CD4-positive, alpha-beta memory T cell (primary cell): ENCODE measurements around the gene PLCL2. TPM values are rescaled to one million over a fixed set of nuclear protein-coding genes. Genes with fewer than 3 reads are reported as not detected.

Source experiments
- CTCF ChIA-PET: fragments of 350-600 bp; sonication (Branson Sonifier 250); formaldehyde crosslinking; loops from one replicate; lab custom pipeline; 2021; ENCODE audit warnings: inconsistent platforms; ENCODE audit not compliant: partially characterized antibody; lab: Charles Lee
- POLR2A ChIA-PET: fragments of 350-600 bp; sonication (Branson Sonifier 250); formaldehyde crosslinking; loops from one replicate; lab custom pipeline; 2021; ENCODE audit not compliant: partially characterized antibody; lab: Charles Lee
- DNase-seq, 5 donors: peaks; one replicate each; pipeline versions ENCODE4 v3.0.0 to v3.0.0-alpha.2; 2020 to 2022; ENCODE audit warnings: mixed read lengths in 1 of 5
- H3K27ac ChIP-seq: one replicate; pipeline ENCODE4 v1.7.0; 2013; ENCODE audit warnings: low read depth, low read length
- H3K27me3 ChIP-seq: 2 replicates; pipeline ENCODE4 v1.7.0; 2013; ENCODE audit warnings: mild to moderate bottlenecking, low read length, moderate library complexity; ENCODE audit not compliant: insufficient read depth
- H3K36me3 ChIP-seq: 2 replicates; pipeline ENCODE4 v1.7.0; 2013; ENCODE audit warnings: mild to moderate bottlenecking, low read length, moderate library complexity; ENCODE audit not compliant: insufficient read depth
- H3K4me1 ChIP-seq: 2 replicates; pipeline ENCODE4 v1.7.0; 2013; ENCODE audit warnings: mild to moderate bottlenecking, low read length, moderate library complexity; ENCODE audit not compliant: insufficient read depth
- H3K4me3 ChIP-seq, 2 donors: one replicate each; pipeline ENCODE4 v1.7.0; 2013; ENCODE audit warnings: low read length in 2 of 2, mild to moderate bottlenecking in 1 of 2
- H3K9me3 ChIP-seq, 2 donors: one replicate each; pipeline ENCODE4 v1.7.0; 2013; ENCODE audit warnings: low read length in 2 of 2, control low read depth in 1 of 2; ENCODE audit not compliant: control insufficient read depth in 1 of 2
- H3K27ac Mint-ChIP-seq, 7 donors: one replicate each; pipeline ENCODE4 v1.8.0; 2020 to 2021; ENCODE audit warnings: mixed read lengths in 7 of 7, mild to moderate bottlenecking in 6 of 7, inconsistent platforms in 3 of 7, moderate library complexity in 3 of 7
- H3K27me3 Mint-ChIP-seq, 2 donors: one replicate each; pipeline ENCODE4 v1.8.0; 2020 to 2021; ENCODE audit warnings: mixed read lengths in 2 of 2
- H3K36me3 Mint-ChIP-seq, 2 donors: one replicate each; pipeline ENCODE4 v1.8.0; 2020 to 2021; ENCODE audit warnings: mixed read lengths in 2 of 2, inconsistent platforms in 1 of 2, mild to moderate bottlenecking in 1 of 2
- H3K4me1 Mint-ChIP-seq, 4 donors: one replicate each; pipeline ENCODE4 v1.8.0; 2020 to 2021; ENCODE audit warnings: mixed read lengths in 4 of 4, mild to moderate bottlenecking in 1 of 4
- H3K4me3 Mint-ChIP-seq, 8 donors: one replicate each; pipeline ENCODE4 v1.8.0; 2020 to 2021; ENCODE audit warnings: mixed read lengths in 8 of 8, mild to moderate bottlenecking in 7 of 8, moderate library complexity in 6 of 8, inconsistent platforms in 3 of 8
- H3K9me3 Mint-ChIP-seq, 8 donors: one replicate each; pipeline ENCODE4 v1.8.0; 2020 to 2021; ENCODE audit warnings: mixed read lengths in 8 of 8, mild to moderate bottlenecking in 5 of 8, inconsistent platforms in 3 of 8, moderate library complexity in 1 of 8
- intact Hi-C: fragments of 100-400 bp; cut with micrococcal nuclease; formaldehyde crosslinking; loops from one replicate; pipeline ENCODE4 v1.15.1; 2023
- polyA plus RNA-seq, 2 donors: library from polyadenylated mRNA; unstranded; fragments of 300-500 nt; fragmentation: Illumina TruSeq; gene quantifications; one replicate each; pipeline ENCODE4 v1.2.3, GENCODE V29; 2021
- total RNA-seq, 2 experiments: library from RNA; stranded (reverse); gene quantifications; one replicate each; pipeline ENCODE4 v1.2.3, GENCODE V29; 2021

Gene PLCL2
- total and polyA plus RNA-seq, 4 experiments from 2014 or later, result 64.5 to 89.4 (median 68.1) TPM

DNA sequence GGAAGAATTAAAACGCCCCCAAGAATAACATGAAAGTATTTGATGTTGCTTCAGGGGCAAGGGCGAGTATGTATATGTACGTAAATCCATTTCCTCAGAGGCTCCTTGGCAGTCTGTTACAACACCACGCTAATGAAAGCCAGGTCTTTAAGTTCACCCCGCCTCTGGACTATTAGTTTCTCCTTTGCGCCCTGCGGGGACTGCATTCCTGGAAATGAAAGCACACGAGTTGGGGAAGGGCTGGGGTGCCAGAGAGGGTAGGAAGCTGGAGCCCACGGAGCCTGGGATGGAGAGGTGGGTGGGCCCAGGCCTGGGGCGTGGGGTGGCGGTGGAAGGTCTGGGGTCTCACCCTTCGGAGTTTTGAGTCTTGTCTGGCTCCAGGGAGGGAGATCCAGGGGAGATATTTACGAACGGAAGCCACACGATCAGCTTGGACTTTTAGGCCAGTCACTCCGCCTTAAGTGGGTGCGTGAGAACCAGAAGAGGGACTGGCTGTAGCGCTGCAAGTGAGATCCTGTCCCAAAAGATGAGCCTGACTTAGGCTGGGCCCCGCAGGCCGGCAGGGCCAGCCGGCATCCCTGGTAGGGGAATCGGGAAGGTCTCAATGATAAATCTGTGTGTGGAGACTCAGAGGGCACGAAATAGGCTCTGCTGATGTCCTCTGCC is 1.6 kb upstream of the PLCL2 start:
- ChIA-PET CTCF (interaction anchor here (0.9 to 2.4 kb wide), 18 partner anchors 9 to 349 kb away, joined by 3 to 28 read pairs (median 6); no protein-coding TSS in a partner anchor), POLR2A (interaction anchor here (1.1 to 9.5 kb wide), 8 partner anchors 11 to 134 kb away, joined by 3 to 180 read pairs (median 8); no protein-coding TSS in a partner anchor)
- peak overlapping the region; percentile 61 to 91 (median 85) for H3K27ac Mint-ChIP-seq
- no peaks in the 10 kb centered on the region for H3K36me3 ChIP-seq
- no peak for DNase-seq
- peak overlapping the region; percentile 87 for H3K27ac ChIP-seq
- no peaks in the 10 kb centered on the region for H3K27me3 Mint-ChIP-seq
- H3K36me3 Mint-ChIP-seq, result peaks cover 0 to 24% of the 10 kb centered on the region in 2 donors
- no peak overlapping the region for H3K4me3 ChIP-seq
- no peaks in the 10 kb centered on the region for H3K9me3 Mint-ChIP-seq
- H3K4me3 Mint-ChIP-seq, result peak overlapping the region; percentile 74 to 86 (median 83)
- H3K9me3 ChIP-seq, result no peaks in the 10 kb centered on the region
- peaks cover 26% of the 10 kb centered on the region for H3K4me1 ChIP-seq
- H3K27me3 ChIP-seq, result no peaks in the 10 kb centered on the region
- peaks cover 19 to 35% (median 24%) of the 10 kb centered on the region in 4 donors for H3K4me1 Mint-ChIP-seq
- intact Hi-C loops, result no loop called here

- Mint-ChIP-seq H3K27me3 (no peaks in the 10 kb centered on the region), H3K36me3 (peaks cover 0 to 27% of the 10 kb centered on the region in 2 donors), H3K27ac (peak overlapping the region; percentile 55 to 91 (median 81)), H3K4me1 (peaks cover 19 to 40% (median 25%) of the 10 kb centered on the region in 4 donors), H3K4me3 (peak overlapping the region; percentile 74 to 86 (median 83)), H3K9me3 (no peaks in the 10 kb centered on the region)
- no peak for DNase-seq
- Histone ChIP-seq H3K27me3 (no peaks in the 10 kb centered on the region), H3K36me3 (no peaks in the 10 kb centered on the region), H3K4me1 (peaks cover 27% of the 10 kb centered on the region), H3K4me3 (peak overlapping the region in 1 of 2 donors; percentile 51), H3K9me3 (no peaks in the 10 kb centered on the region), H3K27ac (peak overlapping the region; percentile 87)
- ChIA-PET CTCF (interaction anchor here (0.7 to 3.1 kb wide), 28 partner anchors 9 to 352 kb away, joined by 3 to 28 read pairs (median 6); no protein-coding TSS in a partner anchor), POLR2A (interaction anchor here (0.9 to 9.5 kb wide), 21 partner anchors 10 to 597 kb away, joined by 3 to 180 read pairs (median 5); no protein-coding TSS in a partner anchor)
- intact Hi-C loops, result loop anchor here (1.0 to 2.0 kb wide), 3 partner anchors 41 to 350 kb away; no protein-coding TSS in a partner anchor
Observed at GRCh38 chr3:16883723-16884083, 1.1 kb upstream of the PLCL2 start.

DNA sequence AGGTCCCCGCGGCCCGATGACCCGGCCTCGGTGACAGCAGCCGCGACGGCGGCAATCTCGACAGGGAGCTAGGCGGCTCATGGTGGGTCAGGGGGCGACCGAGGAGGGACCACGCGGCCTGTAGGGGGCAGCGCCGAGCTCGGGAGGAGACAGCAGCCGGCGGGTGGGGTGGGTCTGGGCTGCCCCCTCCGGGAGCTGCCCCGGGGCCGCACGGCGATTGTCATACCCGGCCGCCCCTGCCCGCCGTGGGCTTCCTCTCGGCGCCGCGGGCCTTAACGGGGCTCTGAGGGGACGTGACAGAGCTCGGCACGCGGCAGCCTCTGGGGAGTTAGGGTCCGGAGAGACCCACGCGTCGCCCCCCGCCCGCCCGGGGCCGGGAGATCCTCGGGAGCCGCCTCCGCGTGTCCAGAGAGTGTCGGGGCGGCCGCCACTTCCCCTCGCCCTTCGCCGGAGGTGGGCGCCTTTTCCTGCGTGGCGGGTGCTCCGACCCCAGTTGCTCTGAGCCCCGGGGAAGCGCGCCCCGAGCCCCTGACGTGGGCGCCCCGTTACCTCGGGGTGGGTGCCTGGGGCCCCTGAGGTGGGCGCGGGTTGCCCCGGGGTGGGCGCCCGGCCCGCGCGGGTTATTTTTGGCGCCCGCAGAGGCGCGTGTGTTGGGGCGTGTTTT is 539 bp upstream of the PLCL2 start:
- ChIA-PET CTCF (interaction anchor here (0.7 to 3.1 kb wide), 35 partner anchors 10 to 351 kb away, joined by 3 to 28 read pairs (median 5); no protein-coding TSS in a partner anchor), POLR2A (interaction anchor here (0.6 to 9.5 kb wide), 27 partner anchors 9 to 608 kb away, joined by 3 to 180 read pairs (median 4); no protein-coding TSS in a partner anchor)

GRCh38 chr3:16885593-16886302 is 993 bp downstream of the PLCL2 start:
- Histone ChIP-seq H3K4me1 (peaks cover 48% of the 10 kb centered on the region), H3K27ac (peak overlapping the region; percentile 87), H3K27me3 (no peaks in the 10 kb centered on the region), H3K4me3 (peak overlapping the region; percentile 96 to 97), H3K9me3 (no peaks in the 10 kb centered on the region), H3K36me3 (no peaks in the 10 kb centered on the region)
- no peak for DNase-seq
- H3K9me3 Mint-ChIP-seq, result no peaks in the 10 kb centered on the region
- ChIA-PET CTCF (interaction anchor here (0.9 to 3.1 kb wide), 9 partner anchors 11 to 150 kb away, joined by 3 to 17 read pairs (median 4); no protein-coding TSS in a partner anchor), POLR2A (interaction anchor here (0.6 to 9.5 kb wide), 15 partner anchors 10 to 621 kb away, joined by 3 to 180 read pairs (median 3); partner anchors contain the start of genes DPH3 and OXNAD1)
- peak overlapping the region; percentile 93 to 98 (median 96) for H3K27ac Mint-ChIP-seq
- no peaks in the 10 kb centered on the region for H3K27me3 Mint-ChIP-seq
- peaks cover 0 to 30% of the 10 kb centered on the region in 2 donors for H3K36me3 Mint-ChIP-seq
- H3K4me1 Mint-ChIP-seq, result peaks cover 39 to 60% (median 45%) of the 10 kb centered on the region in 4 donors
- H3K4me3 Mint-ChIP-seq, result peak overlapping the region; percentile 95 to 99 (median 97)
- intact Hi-C loops, result loop anchor here (1.0 to 5.0 kb wide), 4 partner anchors 12 to 285 kb away; no protein-coding TSS in a partner anchor

More for the DNA sequence above, 539 bp upstream of the PLCL2 start:
- Mint-ChIP-seq H3K36me3 (peaks cover 0 to 30% of the 10 kb centered on the region in 2 donors), H3K9me3 (no peaks in the 10 kb centered on the region), H3K4me3 (peak overlapping the region; percentile 92 to 98 (median 96)), H3K4me1 (peaks cover 23 to 45% (median 30%) of the 10 kb centered on the region in 4 donors), H3K27me3 (no peaks in the 10 kb centered on the region), H3K27ac (peak overlapping the region; percentile 95 to 97 (median 96))
- Histone ChIP-seq H3K36me3 (no peaks in the 10 kb centered on the region), H3K27ac (peak overlapping the region; percentile 87), H3K27me3 (no peaks in the 10 kb centered on the region), H3K4me3 (peak overlapping the region in 1 of 2 donors; percentile 51), H3K4me1 (peaks cover 32% of the 10 kb centered on the region), H3K9me3 (no peaks in the 10 kb centered on the region)
- peak; percentile 58 to 71 (median 62) for DNase-seq
- intact Hi-C loops, result loop anchor here (1.0 to 2.0 kb wide), 3 partner anchors 42 to 349 kb away; no protein-coding TSS in a partner anchor

DNA sequence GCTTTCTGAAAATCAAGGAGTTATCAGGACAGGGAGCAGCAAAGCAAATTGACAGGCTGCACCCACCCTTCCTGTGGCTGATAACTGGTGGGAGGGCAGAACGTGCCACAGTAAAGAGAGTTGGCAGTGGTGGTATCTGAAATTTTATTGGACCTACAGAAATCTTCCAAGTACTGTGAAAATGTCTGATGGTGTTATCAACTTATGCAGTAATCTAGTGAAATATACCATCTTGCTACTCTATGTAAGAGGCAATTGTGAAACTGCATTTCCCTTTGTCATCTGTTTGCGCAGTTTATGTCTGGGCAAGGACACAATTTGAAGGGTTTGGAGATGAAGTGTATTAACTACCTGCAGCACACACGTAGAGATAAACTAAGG is 1.5 kb downstream of the PLCL2 start:
- CTCF ChIA-PET, result interaction anchor here (0.9 to 3.1 kb wide), 7 partner anchors 10 to 137 kb away, joined by 3 to 17 read pairs (median 3); no protein-coding TSS in a partner anchor
- Histone ChIP-seq H3K36me3 (no peaks in the 10 kb centered on the region), H3K4me1 (peaks cover 53% of the 10 kb centered on the region), H3K4me3 (peak overlapping the region; percentile 96 to 97), H3K27me3 (no peaks in the 10 kb centered on the region), H3K9me3 (no peaks in the 10 kb centered on the region), H3K27ac (peak overlapping the region; percentile 87)
- POLR2A ChIA-PET, result interaction anchor here (0.6 to 9.5 kb wide), 11 partner anchors 10 to 621 kb away, joined by 3 to 180 read pairs (median 3); partner anchors contain the start of genes DPH3 and OXNAD1
- DNase-seq, result peak in 2 of 5 donors; percentile 28 to 32
- H3K27ac Mint-ChIP-seq, result peak overlapping the region; percentile 93 to 98 (median 96)
- H3K4me1 Mint-ChIP-seq, result peaks cover 44 to 66% (median 51%) of the 10 kb centered on the region in 4 donors
- H3K9me3 Mint-ChIP-seq, result no peaks in the 10 kb centered on the region
- no peaks in the 10 kb centered on the region for H3K27me3 Mint-ChIP-seq
- peak overlapping the region; percentile 95 to 99 (median 97) for H3K4me3 Mint-ChIP-seq
- intact Hi-C loops, result loop anchor here (1.0 to 5.0 kb wide), 3 partner anchors 11 to 266 kb away; no protein-coding TSS in a partner anchor
- peaks cover 0 to 30% of the 10 kb centered on the region in 2 donors for H3K36me3 Mint-ChIP-seq

- Histone ChIP-seq H3K27me3 (no peaks in the 10 kb centered on the region), H3K27ac (peak overlapping the region; percentile 87), H3K4me3 (peak overlapping the region in 1 of 2 donors; percentile 96), H3K9me3 (no peaks in the 10 kb centered on the region), H3K4me1 (peaks cover 61% of the 10 kb centered on the region), H3K36me3 (no peaks in the 10 kb centered on the region)
- ChIA-PET POLR2A (interaction anchor here (1.0 to 9.5 kb wide), 6 partner anchors 10 to 622 kb away, joined by 3 to 180 read pairs (median 19); partner anchors contain the start of genes DPH3 and OXNAD1), CTCF (interaction anchor here (0.9 to 3.1 kb wide), 3 partner anchors 14 to 58 kb away, joined by 3 to 17 read pairs (median 4); no protein-coding TSS in a partner anchor)
- no peaks in the 10 kb centered on the region for H3K9me3 Mint-ChIP-seq
- H3K27me3 Mint-ChIP-seq, result no peaks in the 10 kb centered on the region
- intact Hi-C loops, result loop anchor here (5.0 kb wide), 2 partner anchors 50 to 265 kb away; no protein-coding TSS in a partner anchor
- H3K4me1 Mint-ChIP-seq, result peaks cover 52 to 74% (median 59%) of the 10 kb centered on the region in 4 donors
- H3K27ac Mint-ChIP-seq, result peak overlapping the region; percentile 93 to 98 (median 96)
- peaks cover 0 to 30% of the 10 kb centered on the region in 2 donors for H3K36me3 Mint-ChIP-seq
- no peak for DNase-seq
- peak overlapping the region; percentile 95 to 99 (median 97) for H3K4me3 Mint-ChIP-seq
Observed at GRCh38 chr3:16887130-16887529, 2.4 kb downstream of the PLCL2 start.
